Measurements from ENCODE around the gene TBCD.
"Not testable (repeated sequence)": the region's sequence is repeated elsewhere in the genome, so short reads cannot be mapped to it uniquely, and the experiment has no call there.

TBCD gene

GRCh38 chr17:82978765-82979349 lies 227.0 kb downstream of the TBCD start:
- no peak for DNase-seq

GRCh38 chr17:82979718-82980117 lies 227.9 kb downstream of the TBCD start:
- no peak for DNase-seq

GRCh38 chr17:82980632-82981031 lies 228.8 kb downstream of the TBCD start:
- DNase-seq, result no peak

GRCh38 chr17:82981141-82981730 lies 229.4 kb downstream of the TBCD start:
- no peak for DNase-seq

GRCh38 chr17:82983510-82984248 lies 231.8 kb downstream of the TBCD start:
- no peak for DNase-seq

- not testable (repeated sequence) for DNase-seq
Measured at GRCh38 chr17:82984249-82984617, 232.4 kb downstream of the TBCD start.

GRCh38 chr17:82984751-82985427 lies 233.0 kb downstream of the TBCD start:
- DNase-seq, result no peak

GRCh38 chr17:82985428-82985805 lies 233.6 kb downstream of the TBCD start:
- no peak for DNase-seq

GRCh38 chr17:82985973-82986372 lies 234.1 kb downstream of the TBCD start:
- DNase-seq, result no peak

GRCh38 chr17:82989051-82989450 lies 237.2 kb downstream of the TBCD start:
- DNase-seq, result not testable (repeated sequence)

- no peak for DNase-seq
Measured at GRCh38 chr17:82989881-82990280, 238.0 kb downstream of the TBCD start.

- DNase-seq, result no peak
Measured at GRCh38 chr17:82993005-82993404, 241.1 kb downstream of the TBCD start.

Data from NCI-H2171 treated with DMSO at 0.1 percent for 48 hours (cell line).